COLO829 (cell line): ENCODE results near the gene SEMA3F.

Source experiments
- DNase-seq: peaks from one replicate; pipeline ENCODE4 v3.0.0; 2012; ENCODE audit warnings: low spot score

The SEMA3F gene

DNA sequence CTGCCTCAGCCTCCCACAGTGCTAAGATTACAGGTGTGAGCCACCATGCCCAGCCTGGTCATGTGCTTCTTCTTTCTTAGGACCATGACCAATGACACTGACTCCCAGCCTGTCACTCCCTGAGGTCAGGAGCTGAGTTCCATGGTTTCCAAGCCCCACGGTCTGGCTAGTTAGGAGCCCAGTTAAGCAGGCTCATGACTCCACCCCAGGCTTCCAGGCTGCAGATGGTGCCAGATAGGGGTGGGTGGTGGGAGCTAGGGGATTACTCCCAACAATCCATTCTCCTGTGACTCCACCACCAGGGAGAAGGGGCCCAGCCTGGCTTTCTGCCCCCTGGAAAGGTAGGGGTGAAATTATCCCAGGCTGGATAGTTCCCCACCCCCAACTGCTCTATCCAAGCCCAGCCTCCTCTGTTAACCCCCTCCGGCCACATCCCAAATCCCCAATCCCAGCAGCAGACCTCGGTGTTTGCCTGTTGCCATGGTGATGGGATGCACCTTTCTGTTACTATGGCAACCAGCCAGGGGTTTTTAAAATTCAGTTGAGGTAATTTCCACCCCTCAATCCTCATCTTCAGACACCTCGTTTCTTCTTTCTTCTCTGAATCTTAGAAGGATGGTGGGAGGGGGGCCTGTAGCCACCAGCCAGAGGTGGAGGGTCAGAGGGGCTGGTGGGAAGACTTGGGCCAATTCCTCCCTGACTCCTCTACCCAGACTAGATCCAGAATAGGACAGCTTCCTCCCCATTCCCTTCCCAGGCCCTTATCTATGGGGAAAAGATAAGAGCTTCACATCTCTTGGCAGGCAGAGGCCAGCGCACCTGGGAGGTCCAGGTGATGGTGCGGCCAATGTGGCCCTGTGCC is 22.5 kb upstream of the SEMA3F start:
- no peak for DNase-seq

DNA sequence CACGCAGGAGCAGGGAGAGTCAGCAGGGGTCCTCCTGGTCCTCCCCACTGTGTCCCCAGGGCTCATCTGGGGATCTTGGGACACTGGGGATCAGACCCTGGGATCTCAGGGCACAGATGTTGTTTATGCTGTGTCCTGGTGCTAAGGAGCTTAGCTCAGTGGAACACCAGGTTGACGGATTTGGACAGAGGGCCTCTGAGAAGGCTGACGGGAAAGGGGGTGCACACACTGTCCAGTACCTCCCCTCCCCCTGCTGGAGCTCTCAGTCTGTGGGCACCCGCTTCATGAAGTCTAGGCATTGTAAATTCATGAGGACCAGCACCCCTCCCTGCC is 21.9 kb upstream of the SEMA3F start:
- DNase-seq, result no peak

DNA sequence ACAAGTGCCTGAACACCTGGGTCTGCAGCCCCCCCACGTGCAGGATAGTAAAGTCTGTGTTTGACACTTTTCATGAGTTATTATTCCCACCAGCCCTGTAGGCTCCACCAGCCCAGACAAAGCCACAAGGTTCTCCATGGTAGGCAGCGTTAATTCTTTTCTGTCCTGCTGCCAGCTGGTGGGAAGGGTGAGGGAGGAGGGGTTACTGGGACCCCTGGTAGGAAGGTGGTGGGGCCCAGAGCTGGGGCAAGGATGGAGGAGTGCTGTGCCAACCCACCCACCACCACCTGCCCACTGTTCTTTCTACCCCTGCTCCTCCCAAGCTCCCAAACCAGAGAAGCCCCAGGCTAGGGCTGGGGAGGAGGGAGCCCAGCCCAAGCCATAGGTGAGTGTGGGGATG is 20.8 kb upstream of the SEMA3F start:
- no peak for DNase-seq

DNA sequence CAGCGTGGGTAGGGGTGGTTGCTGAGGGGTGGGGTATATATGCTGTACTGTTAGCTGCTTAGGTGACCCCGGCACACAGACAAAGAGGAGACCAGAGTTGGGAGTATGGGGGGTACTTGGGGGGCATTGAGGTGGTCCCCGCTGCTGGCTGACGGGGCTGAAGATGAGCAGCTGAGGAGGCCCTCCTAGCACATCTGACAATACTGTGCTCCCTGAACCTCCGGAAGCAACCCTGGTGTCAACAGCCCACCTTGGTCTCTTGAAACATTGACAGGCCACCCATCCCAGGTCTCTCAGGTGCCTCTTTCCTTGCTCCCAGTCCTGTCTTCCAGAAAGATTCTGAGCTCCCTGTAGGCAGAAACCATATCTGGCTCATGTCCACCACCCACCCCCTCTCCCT is 19.2 kb upstream of the SEMA3F start:
- no peak for DNase-seq

DNA sequence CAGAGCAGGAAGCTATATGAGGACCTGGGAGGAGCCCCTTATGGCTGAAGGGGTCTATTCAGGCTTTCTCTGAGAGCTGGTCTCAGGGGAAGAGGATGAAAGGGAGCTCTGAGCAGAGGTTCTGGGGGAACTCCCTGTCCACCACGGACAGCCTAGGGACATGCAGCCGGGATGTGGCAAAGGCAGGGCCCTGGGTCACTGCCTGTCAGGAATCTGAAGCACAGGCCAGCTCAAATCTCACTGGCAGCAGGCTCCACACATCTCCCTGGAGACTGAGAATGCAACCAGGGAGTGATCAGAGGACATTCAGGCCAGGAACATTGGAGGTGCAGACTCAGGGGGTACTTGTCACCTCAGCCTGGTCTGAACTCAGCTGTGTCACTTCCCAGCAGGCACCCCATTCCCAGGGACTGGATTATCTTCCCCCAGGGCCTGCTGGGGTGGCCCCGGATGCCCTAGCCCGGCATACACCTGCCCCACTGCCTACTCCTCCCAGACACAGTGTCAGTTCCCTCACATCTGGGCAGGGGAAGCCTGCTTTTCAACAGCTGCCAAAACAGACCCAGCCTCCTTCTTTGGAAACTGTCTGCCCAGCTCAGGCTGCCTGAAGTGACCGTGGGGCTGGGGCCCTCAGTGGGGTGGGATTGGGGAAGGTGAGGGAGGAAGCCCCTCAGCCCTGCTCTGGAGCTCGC is 18.3 kb upstream of the SEMA3F start:
- peak; percentile 52 for DNase-seq

DNA sequence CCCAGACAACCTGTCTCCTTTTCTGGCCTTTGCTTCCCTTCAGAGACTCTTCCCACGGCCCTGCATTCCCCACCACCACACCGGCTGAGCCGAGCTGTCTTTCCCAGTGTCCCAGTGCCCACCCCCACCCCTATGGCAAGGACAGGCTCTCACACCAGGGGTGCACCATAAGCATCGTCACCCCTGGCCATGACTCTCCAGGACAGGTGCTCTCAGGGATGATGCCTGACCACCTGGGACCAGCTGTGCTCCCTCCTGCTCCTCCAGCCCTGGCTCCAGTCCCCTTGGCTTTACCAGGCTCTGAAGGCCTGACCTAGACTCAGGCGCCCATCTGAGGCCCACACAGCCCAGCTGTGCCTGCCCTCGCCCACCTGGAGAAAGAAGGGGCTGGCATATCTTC is 17.6 kb upstream of the SEMA3F start:
- no peak for DNase-seq

DNA sequence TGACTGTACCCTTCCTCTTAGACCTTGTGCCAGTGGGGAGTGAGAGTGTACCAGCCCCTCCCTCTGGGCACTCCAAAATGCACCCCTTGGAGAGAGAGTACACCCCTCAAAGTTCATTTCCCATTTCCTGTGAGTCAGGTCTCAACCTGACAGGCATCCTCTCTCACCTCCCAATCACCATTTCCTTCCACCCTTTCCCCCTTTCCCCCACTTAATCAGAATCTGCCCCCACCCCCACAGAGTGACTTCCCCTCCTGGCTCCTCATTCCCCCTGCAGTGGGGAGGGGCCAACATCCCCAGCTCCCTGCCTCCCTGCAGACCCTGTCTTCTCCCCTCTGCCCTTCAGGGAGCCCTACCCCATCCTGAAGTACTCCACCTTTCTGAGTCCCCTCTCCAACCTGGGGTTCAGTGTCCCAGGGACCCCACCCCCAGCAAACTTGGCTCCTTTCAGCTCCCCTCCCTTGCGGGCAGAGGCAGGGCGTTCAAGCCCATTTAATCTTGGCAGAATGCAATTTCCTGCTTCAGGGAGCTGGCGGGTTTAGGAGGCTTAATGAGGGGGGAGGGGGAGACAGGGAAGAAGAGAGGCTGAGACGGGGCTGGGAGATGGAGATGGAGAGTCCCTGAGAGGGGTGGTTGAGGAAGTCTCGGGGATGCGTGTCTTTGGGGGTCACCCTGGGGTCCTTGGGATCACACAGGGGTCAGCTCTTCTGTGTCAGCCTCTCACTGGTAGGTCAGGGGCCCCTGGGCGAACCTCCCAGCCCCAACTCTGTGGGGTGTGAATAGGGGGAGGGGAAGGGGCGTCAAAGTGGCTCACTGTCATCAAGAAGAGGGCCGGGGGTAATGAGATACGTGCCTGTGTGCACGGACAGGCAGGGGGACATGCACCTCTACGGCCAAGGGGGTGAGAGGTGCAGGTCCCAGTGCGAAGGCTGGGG is 16.6 kb upstream of the SEMA3F start:
- no peak for DNase-seq

DNA sequence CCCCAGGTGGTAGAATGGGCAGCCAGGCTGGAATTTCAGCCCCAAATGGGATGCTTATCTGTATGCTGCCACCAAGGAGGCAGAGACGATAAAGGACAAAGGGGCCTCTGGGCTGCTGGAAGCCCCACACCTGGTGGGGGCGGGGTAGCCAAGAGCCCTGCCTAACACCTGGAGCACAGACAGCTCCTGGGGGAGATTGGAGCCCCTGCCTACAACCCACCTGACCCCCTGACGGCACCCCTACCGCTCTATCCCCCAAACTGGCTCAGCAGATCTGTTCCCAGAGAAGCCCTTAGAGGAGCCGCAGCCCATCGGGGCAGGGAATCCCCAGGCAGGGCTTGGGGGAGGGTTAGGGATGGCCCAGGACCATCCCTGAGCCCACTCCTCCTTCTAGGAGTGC is 15.8 kb upstream of the SEMA3F start:
- no peak for DNase-seq

DNA sequence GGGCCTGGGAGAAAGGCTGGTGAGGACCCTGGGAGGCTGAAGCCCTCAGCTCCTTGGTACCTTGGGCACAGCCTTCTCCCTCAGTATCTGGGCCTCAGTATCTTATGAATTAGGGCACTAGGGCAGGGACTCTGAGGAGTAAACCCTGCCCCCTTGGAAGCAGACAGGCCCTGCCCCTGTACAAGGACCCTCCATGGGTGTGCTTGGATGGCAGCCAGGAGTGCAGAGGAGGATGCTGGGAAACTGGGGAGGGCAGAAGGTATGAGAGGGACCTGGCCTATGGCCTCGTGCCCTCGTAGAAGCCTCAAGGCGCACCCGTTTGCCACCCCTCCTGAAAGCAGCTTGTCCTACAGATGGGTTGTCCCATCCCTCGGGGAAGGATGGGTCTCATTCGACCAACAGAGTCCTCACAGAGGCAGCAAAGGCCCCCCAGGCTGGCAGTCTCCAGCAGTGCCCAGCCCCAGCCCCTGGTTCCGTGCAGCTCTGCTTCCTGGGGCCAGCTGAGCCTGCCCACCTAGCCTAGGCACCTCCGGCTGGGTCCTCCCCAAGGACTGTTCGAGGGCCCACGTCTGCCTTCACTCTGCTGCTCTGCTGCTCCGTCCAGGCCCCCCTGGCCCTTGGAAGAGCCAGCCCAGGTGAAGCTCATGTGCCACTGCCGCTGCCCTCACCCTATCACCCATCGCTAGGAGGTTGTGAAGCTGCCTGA is 15.3 kb upstream of the SEMA3F start:
- no peak for DNase-seq

DNA sequence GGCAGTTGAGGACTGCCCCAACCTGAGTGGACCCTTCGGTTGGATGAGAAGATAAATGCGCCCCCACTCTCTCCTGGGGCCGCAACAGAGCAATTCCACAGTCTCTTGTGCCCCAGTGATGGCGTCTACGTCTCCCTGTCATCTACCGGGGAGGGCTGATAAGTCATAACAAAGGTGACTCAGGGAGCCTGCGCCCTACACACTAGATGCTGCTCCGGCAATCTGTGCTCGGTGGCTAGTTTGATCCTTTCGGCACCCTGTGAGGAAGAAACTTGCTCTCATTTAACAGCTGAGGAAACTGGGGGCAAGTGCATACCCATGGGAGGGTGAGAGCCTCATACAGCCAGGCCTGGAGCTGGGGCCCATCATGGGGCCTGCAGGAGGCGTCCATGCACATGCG is 14.1 kb upstream of the SEMA3F start:
- DNase-seq, result no peak

DNA sequence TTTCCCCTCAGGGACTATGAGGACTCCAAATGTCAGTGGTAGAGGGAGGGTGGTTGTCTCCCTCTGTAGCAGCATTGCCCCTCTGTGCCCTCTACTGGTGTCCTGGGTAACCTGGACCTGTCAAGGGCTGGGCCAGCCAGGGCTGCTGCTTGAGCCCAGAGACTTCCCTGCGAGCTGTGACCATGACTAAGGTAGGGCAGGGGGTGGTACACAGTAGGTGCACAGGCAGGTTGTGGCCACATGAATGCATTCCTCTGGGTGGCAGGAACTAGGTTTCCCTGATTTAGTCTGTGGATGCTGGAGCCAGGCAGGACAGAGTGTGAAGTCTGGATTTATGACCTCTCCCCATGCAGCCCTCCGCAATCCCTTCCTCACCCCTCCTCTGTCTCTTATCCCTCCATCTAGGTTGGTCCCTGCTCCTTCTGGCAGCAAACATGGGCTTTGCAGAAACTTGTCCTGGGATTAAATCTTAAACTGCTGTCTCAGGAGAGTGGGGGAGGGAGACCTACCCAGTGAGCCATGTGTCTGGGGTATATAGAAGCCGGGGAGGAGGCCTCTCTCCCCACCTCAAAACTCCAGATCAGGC is 8.7 kb upstream of the SEMA3F start:
- no peak for DNase-seq

DNA sequence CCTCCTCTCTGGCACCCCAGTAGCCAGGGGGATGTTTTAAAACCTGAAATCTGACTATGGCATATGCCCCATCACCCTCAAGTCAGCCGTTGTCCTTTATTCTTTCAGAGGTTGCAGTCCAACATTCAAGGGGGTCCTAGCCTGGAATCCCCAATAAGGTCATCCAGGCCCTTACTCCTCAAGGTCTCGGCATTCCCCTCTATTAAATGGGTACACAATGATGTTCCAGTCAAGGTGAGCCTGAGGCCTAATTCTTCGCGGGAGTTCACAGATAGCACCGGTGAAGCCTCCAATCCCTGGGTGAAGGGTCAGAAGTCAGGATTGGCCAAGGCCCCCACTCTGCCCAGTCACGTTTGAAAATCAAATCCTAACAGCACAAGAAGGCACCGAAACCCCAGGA is 8.1 kb upstream of the SEMA3F start:
- DNase-seq, result no peak

DNA sequence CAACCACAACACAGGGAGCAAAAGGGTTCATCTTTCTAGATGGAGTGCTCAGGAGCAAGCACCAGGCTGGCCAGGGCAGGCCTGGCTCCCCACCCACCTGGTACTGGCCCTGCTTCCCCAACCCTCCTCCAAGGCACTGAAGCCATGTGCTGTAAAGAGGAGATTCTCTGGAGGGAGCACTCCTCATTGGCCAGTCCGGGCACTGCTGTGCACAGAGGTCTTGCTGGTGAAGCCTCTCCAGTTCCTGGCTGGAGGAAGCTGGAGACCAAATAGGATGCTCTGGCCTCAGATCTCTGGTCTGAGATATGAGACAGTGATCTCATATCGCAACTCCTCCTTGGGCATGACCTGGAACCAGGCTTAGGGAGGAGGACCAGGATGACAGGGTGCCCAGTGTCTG is 7.7 kb upstream of the SEMA3F start:
- no peak for DNase-seq

DNA sequence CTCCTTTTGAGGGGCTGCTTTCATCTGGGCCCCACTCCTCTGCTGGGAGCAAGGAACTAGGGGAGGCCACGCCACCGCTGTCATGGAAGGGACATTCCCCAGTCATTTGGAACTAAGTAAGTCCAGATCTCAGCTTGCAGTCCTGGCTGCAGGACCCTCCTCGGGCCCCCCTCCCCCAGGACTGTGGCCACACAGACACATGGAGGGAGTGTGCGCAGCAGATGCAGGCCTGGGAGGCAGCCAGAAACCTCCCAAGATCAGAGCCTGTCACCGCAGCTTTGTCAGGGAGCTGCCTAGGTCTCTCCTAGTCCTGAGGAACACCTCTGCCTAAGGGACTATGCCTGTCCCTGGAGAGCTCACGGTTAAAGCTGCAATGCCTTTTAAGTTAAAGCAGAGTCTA is 7.3 kb upstream of the SEMA3F start:
- DNase-seq, result no peak

DNA sequence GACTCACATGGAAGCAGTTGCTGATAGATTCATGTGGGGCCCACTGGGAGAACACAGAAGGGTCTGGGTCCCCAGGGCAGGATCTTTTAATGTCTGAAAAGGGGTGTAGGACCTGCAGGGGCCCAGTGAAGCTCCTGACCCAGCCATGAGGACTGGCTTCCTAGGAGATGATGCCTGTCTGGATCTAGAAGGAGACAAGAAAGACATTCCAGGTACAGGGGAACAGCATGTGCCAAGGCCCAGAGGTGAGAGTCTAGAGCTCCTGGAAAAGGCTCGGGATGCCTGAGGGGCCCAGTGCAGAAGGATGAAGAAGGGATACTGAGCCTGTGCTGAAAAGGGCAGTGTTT is 4.7 kb upstream of the SEMA3F start:
- no peak for DNase-seq

DNA sequence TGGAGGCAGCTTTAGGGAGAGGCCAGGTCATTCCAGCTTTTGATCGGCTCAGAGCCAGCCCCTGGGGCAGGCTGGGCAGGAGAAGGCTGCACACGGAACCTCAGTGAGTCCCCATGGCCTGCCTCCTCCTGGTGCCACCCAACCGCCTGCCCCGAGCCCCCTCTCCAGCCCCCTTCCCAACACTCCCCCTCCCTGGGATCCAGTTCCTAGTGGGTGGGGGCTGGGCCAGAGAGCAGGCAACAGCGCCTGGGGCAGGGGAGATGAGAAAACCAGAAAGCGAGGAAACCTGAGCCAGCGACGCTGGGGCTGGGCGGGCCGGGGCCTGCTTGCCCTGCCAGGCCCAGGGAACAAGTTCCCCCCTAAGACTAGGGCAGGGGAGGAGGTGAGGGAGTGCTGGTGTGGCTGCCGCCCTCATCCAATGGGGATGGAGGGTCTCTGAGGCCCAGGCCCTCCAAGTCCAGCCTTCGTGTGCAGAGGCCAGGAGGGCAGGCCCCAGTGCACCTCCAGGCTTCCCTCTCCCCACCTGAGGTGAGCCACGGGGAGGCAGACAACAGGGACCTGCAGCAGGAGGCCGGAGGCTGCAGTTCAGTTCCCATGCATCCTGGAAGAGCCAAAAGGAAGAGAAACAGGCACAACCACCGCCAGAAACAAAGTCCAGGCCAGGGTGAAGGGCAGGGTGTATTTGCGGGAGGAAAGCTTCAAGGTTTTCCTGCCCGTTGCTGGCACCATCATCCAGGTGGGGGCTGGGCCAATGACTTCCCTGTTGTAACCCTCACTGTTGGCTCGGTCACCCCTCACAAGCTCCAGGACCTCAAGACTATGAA is 4.0 kb upstream of the SEMA3F start:
- no peak for DNase-seq

DNA sequence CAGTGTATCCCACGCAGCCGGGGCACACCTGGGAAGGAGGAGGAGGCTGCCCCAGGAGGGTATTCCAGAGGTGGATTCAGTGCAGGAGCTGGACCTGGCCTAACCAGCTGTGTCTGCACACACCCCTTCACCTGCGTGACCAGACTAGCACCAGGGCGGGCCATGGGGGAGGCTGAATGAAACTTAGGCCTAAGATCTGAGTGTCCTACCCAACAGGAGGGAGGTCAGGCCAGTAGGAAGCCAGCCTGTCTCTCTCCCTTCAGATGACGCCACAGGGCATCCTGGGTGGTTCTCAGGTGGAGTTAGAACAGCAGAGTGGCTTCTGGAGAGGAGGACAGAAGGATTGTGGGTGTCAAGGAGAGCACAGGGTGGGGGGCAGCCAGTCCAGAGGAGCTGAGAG is 3.4 kb upstream of the SEMA3F start:
- no peak for DNase-seq

DNA sequence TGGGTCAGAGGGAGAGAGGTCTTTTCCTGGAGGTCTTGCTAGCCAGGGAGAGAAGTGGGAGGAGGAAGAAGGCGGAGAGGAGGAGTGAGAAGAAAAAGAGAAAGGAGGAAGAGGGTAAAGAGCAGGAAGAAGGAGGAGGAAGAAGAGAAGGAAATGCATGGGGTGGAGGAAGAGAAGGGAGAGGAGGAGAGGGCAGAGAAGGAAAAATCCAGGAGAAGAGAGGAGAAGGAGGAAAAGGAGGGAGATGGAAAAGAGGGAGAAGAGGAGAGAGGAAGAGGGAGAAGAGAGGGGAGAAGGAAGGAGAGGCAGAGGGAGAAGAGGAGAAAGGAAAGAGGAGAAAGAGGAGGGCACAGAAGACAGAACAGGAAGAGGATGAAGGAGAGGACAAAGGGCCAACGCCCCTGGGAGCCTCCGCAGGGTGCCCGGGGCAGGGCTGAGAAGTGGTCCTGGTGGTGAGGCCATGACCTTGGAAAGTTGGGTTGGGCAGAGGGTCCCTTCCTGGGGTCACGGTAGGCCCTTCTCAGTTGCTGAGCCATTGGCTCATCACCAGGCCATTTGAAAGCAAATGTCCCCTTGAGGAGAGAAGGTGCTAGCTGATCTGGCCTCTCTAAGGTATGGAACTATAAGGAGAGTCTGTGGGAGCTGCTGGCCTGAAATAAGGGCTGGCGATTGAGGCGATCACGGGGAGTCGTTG is 1.2 kb upstream of the SEMA3F start:
- no peak for DNase-seq

DNA sequence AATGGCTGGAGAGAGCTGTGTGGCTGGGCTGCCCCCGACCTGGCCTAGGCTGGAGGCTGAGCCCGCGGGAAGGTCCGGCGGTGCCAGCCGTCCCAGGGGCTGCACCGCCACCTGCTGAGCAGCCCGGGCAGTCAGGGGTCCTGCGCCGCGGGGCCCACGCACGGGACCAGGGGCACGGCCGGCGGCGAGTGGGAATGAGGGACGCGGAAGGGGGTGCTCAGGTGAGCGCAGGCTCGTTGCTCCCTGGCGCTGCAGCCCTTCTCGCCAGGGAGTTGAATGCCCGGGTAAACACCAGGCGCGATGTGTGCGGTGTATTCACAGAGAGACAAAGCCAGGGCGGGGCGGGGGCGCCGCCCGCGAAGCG is 666 bp upstream of the SEMA3F start:
- DNase-seq, result peak; percentile 45

DNA sequence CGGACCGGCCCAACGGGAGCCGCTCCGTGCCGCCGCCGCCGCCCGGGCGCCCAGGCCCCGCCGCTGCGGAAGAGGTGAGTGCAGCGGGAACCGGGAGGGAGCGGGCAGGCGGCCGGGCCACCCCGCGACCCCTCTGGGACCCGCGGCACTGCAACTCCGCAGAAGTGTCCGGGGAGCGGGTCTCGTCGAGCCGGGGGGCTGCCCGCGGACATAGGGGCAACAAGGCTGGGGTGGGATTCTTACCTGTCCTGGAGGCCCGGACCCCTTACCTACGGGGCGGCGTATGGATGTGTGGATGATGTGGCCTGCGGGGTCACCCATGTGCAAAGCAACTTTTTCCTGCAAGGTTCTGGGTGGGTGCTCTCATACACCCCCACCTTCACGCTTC is 361 bp downstream of the SEMA3F start:
- no peak for DNase-seq

DNA sequence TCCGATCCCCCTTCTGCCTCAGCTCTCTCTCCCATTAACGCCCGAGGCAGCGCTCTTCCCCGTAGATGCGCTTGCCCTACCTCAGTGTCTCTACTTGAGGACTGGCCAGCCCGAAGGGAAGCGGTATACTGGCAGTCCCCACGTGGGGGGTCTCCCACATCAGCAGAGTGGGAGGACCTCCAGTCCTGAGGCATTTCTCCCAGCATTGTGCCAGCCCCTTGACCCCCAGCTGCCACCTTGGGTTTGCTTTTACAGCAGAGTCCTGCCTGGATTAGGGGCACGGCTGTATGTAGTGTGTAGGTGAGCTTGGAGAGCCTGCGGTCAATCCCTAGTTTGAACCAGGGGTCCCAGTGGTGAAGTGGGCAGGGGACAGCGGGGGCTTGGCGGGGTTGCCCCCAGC is 767 bp downstream of the SEMA3F start:
- no peak for DNase-seq
